ENCODE data around the gene COL4A1.
A peak's percentile ranks its signal among the peaks of the same experiment; 100 is the strongest.

The COL4A1 gene

GRCh38 chr13:110308656-110309359, 1.9 kb upstream of the COL4A1 start:
- DNase-seq (ENCODE audit: low read depth): no peak

DNA sequence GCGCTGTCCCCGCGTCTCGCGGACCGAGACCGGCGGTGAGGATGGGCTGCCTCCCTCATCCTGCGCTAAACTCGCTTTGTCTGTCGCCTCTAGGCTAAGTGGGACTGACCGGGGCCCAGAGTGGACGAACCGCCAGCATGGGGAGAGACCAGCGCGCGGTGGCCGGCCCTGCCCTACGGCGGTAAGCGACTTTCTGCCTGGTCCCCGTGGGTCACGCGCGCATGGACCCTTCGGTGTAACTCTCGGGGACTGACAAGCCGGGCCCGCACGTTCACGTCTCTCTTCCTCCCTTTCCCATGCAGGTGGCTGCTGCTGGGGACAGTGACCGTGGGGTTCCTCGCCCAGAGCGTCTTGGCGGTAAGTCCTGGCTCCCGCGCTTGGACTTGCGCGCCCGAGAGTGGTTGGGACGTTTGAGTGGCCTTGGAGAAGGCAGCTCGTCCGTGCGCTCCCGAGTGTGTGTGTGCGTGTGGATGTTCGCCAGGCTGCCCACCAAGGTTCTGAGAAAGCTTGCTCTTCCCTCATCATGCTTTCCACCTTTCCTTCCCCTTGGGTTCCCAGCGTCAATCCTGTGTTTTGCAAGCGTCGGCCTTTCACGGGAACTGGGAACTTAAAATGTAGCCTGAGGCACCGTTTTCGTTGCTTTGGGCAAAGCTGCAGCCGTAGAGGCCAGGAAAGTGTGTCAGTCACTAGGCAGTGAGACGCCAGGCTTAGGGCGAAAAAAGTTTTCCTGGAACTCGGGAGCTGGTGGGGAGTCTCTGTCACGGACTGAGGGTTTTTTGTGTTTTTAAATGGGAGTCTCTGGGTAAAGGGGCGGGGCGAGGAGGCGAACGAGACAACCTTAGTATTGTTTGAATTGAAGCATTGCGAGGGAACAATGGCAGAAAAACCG, 1.1 kb upstream of the COL4A1 start:
- DNase-seq (ENCODE audit: low read depth): no peak

- DNase-seq (ENCODE audit: low read depth): no peak
Measured at GRCh38 chr13:110306340-110306959, 507 bp downstream of the COL4A1 start.

DNA sequence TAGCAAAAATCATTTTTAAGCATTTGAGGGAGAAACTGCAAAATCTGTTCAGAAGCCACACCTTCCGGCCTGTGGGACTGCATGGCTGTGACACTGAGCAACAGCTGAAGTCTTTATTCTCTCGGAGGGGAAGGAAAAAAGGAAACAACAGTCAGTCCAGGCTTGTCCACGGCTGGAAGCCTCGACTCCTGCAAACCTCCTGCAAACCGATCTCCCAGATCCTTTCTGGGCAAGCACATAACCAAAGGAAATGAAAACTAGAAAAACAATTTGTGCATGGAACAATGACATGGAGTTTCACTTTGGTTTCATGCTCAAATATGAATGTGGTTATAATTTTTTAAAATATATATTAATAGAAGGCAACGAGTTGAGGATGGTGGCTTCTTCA, 1.0 kb downstream of the COL4A1 start:
- DNase-seq (ENCODE audit: low read depth): no peak

DNA sequence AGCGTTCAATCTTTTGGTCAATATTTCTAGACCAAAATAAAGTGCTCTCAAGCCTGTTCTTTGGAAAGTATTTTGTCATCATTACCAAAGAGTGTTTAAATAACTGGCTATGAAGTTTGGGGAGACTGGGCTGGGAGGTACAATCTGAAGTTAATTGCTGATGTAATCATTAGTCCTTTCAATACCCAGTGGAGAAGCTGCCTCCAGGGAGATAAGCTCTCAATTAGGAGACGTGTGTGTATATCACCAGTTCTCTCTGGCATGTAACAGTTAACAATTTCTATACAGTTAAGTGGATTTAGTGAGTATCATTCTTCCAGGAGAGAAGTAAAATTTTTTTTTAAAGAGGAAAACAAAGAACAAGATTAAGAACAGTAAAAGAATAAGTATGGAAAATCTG, 1.4 kb downstream of the COL4A1 start:
- DNase-seq (ENCODE audit: low read depth): no peak

DNA sequence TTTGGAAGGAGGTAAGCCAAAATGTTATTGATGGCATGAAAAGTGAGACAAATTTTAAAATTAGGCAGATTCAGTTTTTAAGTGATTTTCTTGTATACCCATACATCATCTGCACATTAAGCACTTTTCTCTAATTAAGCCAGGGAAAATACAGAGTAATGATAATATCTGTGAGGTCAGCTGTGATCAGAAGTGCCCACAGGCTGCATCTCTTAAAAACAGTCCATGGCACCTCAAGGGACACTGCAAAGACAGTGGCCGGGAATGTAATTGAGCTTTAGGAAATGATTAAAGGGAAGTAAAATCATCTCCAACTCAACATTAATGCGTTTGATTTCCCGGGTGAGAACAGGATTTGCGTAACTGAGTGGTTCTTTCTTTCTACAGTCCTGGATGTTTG, 2.0 kb downstream of the COL4A1 start:
- DNase-seq (ENCODE audit: low read depth): no peak

DNA sequence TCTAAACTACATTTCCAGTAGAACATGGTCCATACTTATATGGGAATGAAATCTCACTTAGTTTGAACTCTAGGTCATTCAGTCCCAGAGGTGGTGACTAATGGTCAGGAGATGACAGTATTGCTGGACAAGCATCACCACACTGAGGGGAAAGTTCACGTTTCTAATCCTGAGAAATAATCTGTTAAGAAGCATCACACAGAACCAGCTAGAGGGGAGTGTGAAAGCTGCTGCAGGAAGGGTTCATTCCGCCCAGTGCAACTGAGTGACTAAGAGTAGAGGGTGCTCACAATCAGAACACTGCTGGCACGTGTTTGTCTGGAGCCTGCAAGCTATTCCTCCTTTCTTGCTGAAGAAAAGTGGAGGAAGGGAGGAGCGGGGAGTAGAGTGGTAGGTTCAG, 2.7 kb downstream of the COL4A1 start:
- DNase-seq (ENCODE audit: low read depth): no peak

- no peak for DNase-seq (ENCODE audit: low read depth)
Measured at GRCh38 chr13:110303644-110304043, 3.3 kb downstream of the COL4A1 start.

DNA sequence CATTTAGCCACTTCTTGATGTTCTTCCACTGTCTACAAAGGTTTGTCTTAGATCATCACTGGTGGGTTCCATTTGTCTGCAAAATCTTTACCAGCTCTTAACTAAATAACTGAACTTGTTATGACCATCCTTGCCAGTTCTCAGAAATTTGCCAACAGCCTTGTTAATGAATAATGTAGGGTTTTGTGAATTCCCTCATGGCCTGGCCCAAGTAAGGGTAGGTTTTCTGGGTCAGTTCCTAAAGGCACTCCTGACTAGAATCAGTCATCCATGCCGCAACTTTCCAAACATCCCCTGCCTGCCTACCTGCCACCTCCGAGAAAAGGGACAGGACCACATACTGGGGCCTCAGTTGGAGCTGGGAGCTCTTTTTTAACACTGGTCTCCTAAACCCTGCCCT, 4.0 kb downstream of the COL4A1 start:
- no peak for DNase-seq (ENCODE audit: low read depth)

DNA sequence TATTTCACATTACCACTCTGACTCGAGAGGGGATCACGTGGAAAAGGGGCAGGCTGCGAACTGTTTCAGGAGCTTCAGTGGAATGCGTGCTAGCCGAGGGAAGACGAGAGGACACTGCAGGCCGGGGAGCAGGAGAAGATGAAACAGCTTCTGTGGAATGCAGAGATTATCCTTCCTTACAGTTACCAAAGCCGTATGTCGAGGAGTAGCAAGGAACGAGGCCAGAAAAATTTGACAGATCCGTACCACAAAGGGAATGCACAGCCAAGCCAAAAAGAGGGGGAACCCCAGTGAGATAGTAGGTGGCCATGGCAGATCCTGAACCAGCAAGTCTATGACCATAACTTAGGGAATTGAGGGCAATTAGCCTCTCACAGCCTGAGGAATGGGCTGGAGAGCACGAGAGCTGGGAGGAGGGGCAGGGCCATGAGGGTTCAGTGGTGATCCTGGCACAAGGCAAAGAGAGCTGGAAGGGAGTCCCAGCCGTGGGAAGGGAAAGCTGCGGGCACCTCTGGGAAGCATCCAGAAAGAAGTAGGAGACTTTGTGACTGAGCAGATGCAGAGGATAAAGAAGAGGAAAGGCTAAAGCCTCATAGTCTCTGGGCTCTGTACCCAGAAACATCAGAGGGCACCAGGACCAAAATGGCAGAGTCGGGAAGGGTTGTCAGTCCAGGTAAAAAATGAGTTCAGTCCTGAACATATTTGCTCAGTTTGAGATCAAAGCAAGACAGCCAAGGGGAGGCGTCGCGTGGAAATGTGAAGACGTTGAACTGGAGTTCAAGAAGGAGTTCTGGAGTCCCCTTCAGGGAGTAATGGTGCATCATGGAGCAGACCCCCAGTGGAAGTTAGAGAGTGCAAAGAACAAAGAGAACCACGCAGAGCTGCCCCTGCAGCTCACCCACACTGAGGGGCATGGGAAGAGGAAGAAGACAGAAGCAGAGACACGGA, 5.1 kb downstream of the COL4A1 start:
- no peak for DNase-seq (ENCODE audit: low read depth)

- no peak for DNase-seq (ENCODE audit: low read depth)
Measured at GRCh38 chr13:110301083-110301482, 5.9 kb downstream of the COL4A1 start.

DNA sequence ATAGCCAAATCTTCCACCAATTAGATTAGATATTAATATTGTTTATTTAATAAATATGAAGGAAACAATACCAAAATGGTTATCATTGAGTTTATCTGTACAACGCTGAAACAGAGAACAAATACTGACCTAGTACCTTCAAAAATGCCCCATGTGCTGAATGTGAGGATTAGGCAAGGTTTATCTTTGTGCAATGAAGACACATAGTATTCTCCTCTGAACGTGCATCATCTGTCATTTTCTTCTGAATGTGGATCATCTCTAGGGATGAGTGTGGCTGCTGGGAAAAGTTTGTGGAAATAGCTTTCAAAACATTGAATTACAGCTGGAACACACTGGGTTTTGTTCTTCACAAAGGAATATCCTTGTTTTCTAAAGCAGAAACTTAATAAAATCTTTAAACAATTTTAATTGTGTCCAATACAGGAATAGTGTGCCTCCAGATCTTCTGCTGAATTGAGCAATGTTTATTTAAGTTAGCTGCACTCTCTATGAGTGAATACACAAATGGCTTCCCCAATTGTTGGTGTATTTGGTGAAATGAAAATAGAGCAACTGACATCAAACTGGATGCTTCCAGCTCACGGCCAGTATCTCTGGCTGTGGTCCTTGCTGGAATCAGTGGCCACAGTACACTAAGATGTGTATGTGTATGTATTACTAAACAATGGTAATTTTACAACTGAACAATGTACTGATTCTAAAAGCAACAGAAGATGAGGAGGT, 6.7 kb downstream of the COL4A1 start:
- DNase-seq (ENCODE audit: low read depth): no peak

DNA sequence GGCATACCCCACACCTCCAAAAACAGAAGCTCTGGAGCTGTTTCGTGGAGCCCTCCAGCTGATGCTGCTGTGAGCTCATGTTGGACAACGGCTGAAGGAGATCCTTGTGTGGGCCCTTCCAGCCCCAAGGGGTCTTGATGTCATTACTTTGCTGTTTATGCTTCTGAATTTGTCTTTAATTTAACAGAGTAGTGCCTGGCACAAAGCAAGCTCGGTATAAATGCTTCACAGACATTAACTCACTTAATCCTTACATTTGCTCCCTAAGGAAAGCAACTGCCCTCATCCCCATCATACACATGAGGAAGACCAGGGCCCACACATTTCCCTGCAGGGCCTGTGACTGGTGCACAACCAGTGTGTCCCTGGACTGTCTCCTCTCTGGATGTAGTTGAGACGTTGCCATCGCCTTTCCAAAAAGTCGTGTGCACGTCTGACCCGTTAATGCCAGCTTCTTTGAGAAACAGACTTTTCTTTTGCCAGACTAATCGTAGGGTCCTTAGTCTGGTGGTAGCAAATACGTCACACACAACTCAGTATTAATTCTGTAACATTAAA, 7.6 kb downstream of the COL4A1 start:
- DNase-seq (ENCODE audit: low read depth): no peak

GRCh38 chr13:110298505-110299282, 8.3 kb downstream of the COL4A1 start:
- DNase-seq (ENCODE audit: low read depth): peak; percentile 15

DNA sequence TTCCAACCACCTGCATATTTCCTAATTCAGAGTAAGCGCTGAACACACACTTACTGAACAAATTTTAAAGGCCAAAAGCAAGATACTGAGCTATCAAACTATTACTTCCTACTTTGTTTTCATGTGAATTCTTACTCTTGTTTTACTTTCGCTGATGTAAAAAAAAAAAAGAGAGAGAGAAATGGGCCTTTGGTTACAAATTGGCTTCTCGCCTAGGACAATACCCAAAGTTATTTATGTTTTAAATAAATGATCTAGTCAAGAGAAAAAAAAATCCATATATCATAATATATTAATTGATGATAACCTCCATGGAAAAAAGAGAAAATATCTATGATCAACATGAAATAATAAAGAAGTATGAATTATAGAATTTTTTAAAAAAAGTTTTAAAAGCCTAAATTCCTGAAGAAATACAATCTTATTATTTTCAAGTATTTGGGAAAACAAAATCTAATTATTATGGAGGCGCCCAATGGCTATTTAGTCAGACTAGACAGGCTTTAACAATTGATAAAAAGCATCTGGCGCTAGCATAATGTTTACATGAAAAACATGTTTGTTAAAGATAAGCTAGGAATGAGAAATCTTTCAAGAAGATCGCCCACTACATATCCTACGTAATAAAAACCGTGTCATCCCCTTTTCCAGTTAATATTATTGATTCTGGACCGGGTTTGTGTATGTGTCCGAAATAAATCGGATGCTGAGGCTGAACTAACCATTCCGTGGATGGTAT, 9.0 kb downstream of the COL4A1 start:
- no peak for DNase-seq (ENCODE audit: low read depth)

DNA sequence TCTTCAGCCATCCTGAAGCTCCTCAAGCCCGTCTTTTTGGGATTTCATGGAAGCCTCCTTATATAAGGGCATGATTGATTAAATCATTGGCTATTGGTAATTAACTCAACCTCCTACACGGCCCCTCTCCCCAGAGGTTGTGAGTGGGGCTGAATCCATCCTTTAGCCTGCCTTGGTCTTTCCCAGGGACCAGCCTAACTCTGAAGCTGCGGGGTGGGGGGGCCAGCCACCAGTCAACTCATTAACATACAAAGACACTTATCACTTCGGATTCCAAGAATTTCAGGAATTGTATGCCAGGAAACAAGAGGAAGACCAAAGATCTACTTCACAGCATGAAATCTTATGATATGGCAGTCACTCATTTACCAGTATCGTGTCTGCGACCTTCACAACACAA, 9.9 kb downstream of the COL4A1 start:
- DNase-seq (ENCODE audit: low read depth): no peak

GRCh38 chr13:110294622-110295021, 12.3 kb downstream of the COL4A1 start:
- no peak for DNase-seq (ENCODE audit: low read depth)

- DNase-seq (ENCODE audit: low read depth): no peak
Measured at GRCh38 chr13:110294146-110294545, 12.8 kb downstream of the COL4A1 start.

- no peak for DNase-seq (ENCODE audit: low read depth)
Measured at GRCh38 chr13:110293649-110294048, 13.3 kb downstream of the COL4A1 start.
